Stimulated activated naive CD4-positive, alpha-beta T cell (primary cell): ENCODE measurements around the gene CLDN22.

ENCODE experiments used
- DNase-seq, 6 experiments: peaks; one replicate each; lab custom pipeline; 2025; lab: John Stamatoyannopoulos, UW

CLDN22 gene

GRCh38 chr4:183321516-183321915 lies 1.4 kb upstream of the CLDN22 start:
- no peak for DNase-seq

- peak in 1 of 6 experiments; percentile 21 for DNase-seq
Measured at GRCh38 chr4:183321079-183321478, 1.0 kb upstream of the CLDN22 start.

- DNase-seq = no peak
Measured at GRCh38 chr4:183318656-183319055, 1.4 kb downstream of the CLDN22 start.

- DNase-seq = no peak
Measured at GRCh38 chr4:183314806-183315205, 5.3 kb downstream of the CLDN22 start.

GRCh38 chr4:183314336-183314735 lies 5.7 kb downstream of the CLDN22 start:
- DNase-seq = no peak

- no peak for DNase-seq
Measured at GRCh38 chr4:183312841-183313240, 7.2 kb downstream of the CLDN22 start.

- DNase-seq = no peak
Measured at GRCh38 chr4:183306811-183307210, 13.3 kb downstream of the CLDN22 start.

- no peak for DNase-seq
Measured at GRCh38 chr4:183304538-183304937, 15.5 kb downstream of the CLDN22 start.

GRCh38 chr4:183304067-183304466 lies 16.0 kb downstream of the CLDN22 start:
- no peak for DNase-seq

- no peak for DNase-seq
Measured at GRCh38 chr4:183303301-183303700, 16.8 kb downstream of the CLDN22 start.

GRCh38 chr4:183300655-183301054 lies 19.4 kb downstream of the CLDN22 start:
- DNase-seq = no peak

- no peak for DNase-seq
Measured at GRCh38 chr4:183300070-183300469, 20.0 kb downstream of the CLDN22 start.

- no peak for DNase-seq
Measured at GRCh38 chr4:183299464-183299863, 20.6 kb downstream of the CLDN22 start.

- DNase-seq = no peak
Measured at GRCh38 chr4:183297675-183298074, 22.4 kb downstream of the CLDN22 start.

GRCh38 chr4:183295711-183296110 lies 24.4 kb downstream of the CLDN22 start:
- no peak for DNase-seq

GRCh38 chr4:183291070-183291469 lies 29.0 kb downstream of the CLDN22 start:
- no peak for DNase-seq

- no peak for DNase-seq
Measured at GRCh38 chr4:183289688-183290087, 30.4 kb downstream of the CLDN22 start.

- no peak for DNase-seq
Measured at GRCh38 chr4:183288955-183289354, 31.1 kb downstream of the CLDN22 start.

- no peak for DNase-seq
Measured at GRCh38 chr4:183287677-183288076, 32.4 kb downstream of the CLDN22 start.

- DNase-seq = no peak
Measured at GRCh38 chr4:183287309-183287659, 32.8 kb downstream of the CLDN22 start.

- no peak for DNase-seq
Measured at GRCh38 chr4:183286590-183287308, 33.3 kb downstream of the CLDN22 start.

GRCh38 chr4:183285886-183286285 lies 34.2 kb downstream of the CLDN22 start:
- no peak for DNase-seq

- no peak for DNase-seq
Measured at GRCh38 chr4:183284965-183285364, 35.1 kb downstream of the CLDN22 start.

- DNase-seq = no peak
Measured at GRCh38 chr4:183284258-183284785, 35.8 kb downstream of the CLDN22 start.
